ENCODE data around the gene EFS.

EFS gene

GRCh38 chr14:23365036-23365731 is at the start of gene EFS:
TSS of gene EFS (minus strand) at chr14:23365172. CDS start at chr14:23365025, 147 bp downstream.
- TF ChIP-seq GATA2 (IDR thresholded peaks at IDR 0.05; ENCODE audit: low read depth, low read length) = no peak
- no peak for TF ChIP-seq GATA3 (IDR thresholded peaks at IDR 0.05; ENCODE audit: low read depth, low read length)

- TF ChIP-seq GATA3 (IDR thresholded peaks at IDR 0.05; ENCODE audit: low read depth, low read length) = no peak
- no peak for TF ChIP-seq GATA2 (IDR thresholded peaks at IDR 0.05; ENCODE audit: low read depth, low read length)
Measured at GRCh38 chr14:23414254-23414653, 49.3 kb upstream of the EFS start.

- TF ChIP-seq GATA3 (IDR thresholded peaks at IDR 0.05; ENCODE audit: low read depth, low read length) = no peak
- TF ChIP-seq GATA2 (IDR thresholded peaks at IDR 0.05; ENCODE audit: low read depth, low read length) = no peak
Measured at GRCh38 chr14:23413681-23414080, 48.7 kb upstream of the EFS start.

- TF ChIP-seq GATA2 (IDR thresholded peaks at IDR 0.05; ENCODE audit: low read depth, low read length) (no peak), GATA3 (IDR thresholded peaks at IDR 0.05; ENCODE audit: low read depth, low read length) (no peak)
Measured at GRCh38 chr14:23411563-23412525, 46.9 kb upstream of the EFS start.

GRCh38 chr14:23409966-23410635 is 45.1 kb upstream of the EFS start:
- TF ChIP-seq GATA3 (IDR thresholded peaks at IDR 0.05; ENCODE audit: low read depth, low read length) (no peak), GATA2 (IDR thresholded peaks at IDR 0.05; ENCODE audit: low read depth, low read length) (no peak)

GRCh38 chr14:23409475-23409874 is 44.5 kb upstream of the EFS start:
- TF ChIP-seq GATA2 (IDR thresholded peaks at IDR 0.05; ENCODE audit: low read depth, low read length) = no peak
- no peak for TF ChIP-seq GATA3 (IDR thresholded peaks at IDR 0.05; ENCODE audit: low read depth, low read length)

GRCh38 chr14:23408307-23408630 is 43.3 kb upstream of the EFS start:
- no peak for TF ChIP-seq GATA3 (IDR thresholded peaks at IDR 0.05; ENCODE audit: low read depth, low read length)
- TF ChIP-seq GATA2 (IDR thresholded peaks at IDR 0.05; ENCODE audit: low read depth, low read length) = no peak

- TF ChIP-seq GATA3 (IDR thresholded peaks at IDR 0.05; ENCODE audit: low read depth, low read length) (no peak), GATA2 (IDR thresholded peaks at IDR 0.05; ENCODE audit: low read depth, low read length) (no peak)
Measured at GRCh38 chr14:23407516-23408306, 42.7 kb upstream of the EFS start, which contains the start of gene MYH6. TSS of gene MYH6 (minus strand) at chr14:23408273. CDS start at chr14:23407223, 1,050 bp downstream.

- no peak for TF ChIP-seq GATA2 (IDR thresholded peaks at IDR 0.05; ENCODE audit: low read depth, low read length)
- no peak for TF ChIP-seq GATA3 (IDR thresholded peaks at IDR 0.05; ENCODE audit: low read depth, low read length)
Measured at GRCh38 chr14:23406725-23407355, 41.9 kb upstream of the EFS start.

GRCh38 chr14:23406244-23406643 is 41.3 kb upstream of the EFS start:
- no peak for TF ChIP-seq GATA2 (IDR thresholded peaks at IDR 0.05; ENCODE audit: low read depth, low read length)
- no peak for TF ChIP-seq GATA3 (IDR thresholded peaks at IDR 0.05; ENCODE audit: low read depth, low read length)

- TF ChIP-seq GATA3 (IDR thresholded peaks at IDR 0.05; ENCODE audit: low read depth, low read length) = no peak
- no peak for TF ChIP-seq GATA2 (IDR thresholded peaks at IDR 0.05; ENCODE audit: low read depth, low read length)
Measured at GRCh38 chr14:23405516-23406025, 40.6 kb upstream of the EFS start.

GRCh38 chr14:23405096-23405495 is 40.1 kb upstream of the EFS start:
- TF ChIP-seq GATA3 (IDR thresholded peaks at IDR 0.05; ENCODE audit: low read depth, low read length) (no peak), GATA2 (IDR thresholded peaks at IDR 0.05; ENCODE audit: low read depth, low read length) (no peak)

Data from SH-SY5Y (cell line).